A673 (cell line): ENCODE measurements around the gene MOBP.

Experiments
- CTCF ChIP-seq: fragments of 300-800, 200-600 bp; sonication (generic); conservative IDR thresholded peaks from 2 replicates; pipeline ENCODE4 v1.5.1; 2017; ENCODE audit warnings: low read depth, mild to moderate bottlenecking, antibody characterized with exemption, low read length, moderate library complexity, mixed read lengths
- EZH2 ChIP-seq: fragments of 200-600 bp; sonication (generic); IDR thresholded peaks from 2 replicates; pipeline ENCODE4 v1.6.1; 2017; ENCODE audit warnings: borderline replicate concordance, low read depth, mild to moderate bottlenecking, mixed read lengths, antibody characterized with exemption, low read length; ENCODE audit not compliant: poor library complexity, severe bottlenecking

- TF ChIP-seq EZH2 (no peak), CTCF (no peak)
Observed at GRCh38 chr3:39460677-39461076, 6.8 kb upstream of the MOBP start.
